Renal cortical epithelial cell (primary cell): ENCODE data around the gene HTT. TPM values are rescaled to one million over a fixed set of nuclear protein-coding genes. Genes with fewer than 3 reads are reported as not detected.

Experiments used
- DNase-seq: peaks from one replicate; pipeline ENCODE4 v3.0.0-alpha.2; 2011; ENCODE audit warnings: low read depth
- total RNA-seq: library from RNA; depleted of rRNA; stranded (reverse); fragments of >200 nt; gene quantifications from 2 replicates; pipeline ENCODE4 v1.2.3, GENCODE V29; 2014

Gene HTT
- total RNA-seq, 1 donor from 2014 or later, result 91.8 TPM

DNA sequence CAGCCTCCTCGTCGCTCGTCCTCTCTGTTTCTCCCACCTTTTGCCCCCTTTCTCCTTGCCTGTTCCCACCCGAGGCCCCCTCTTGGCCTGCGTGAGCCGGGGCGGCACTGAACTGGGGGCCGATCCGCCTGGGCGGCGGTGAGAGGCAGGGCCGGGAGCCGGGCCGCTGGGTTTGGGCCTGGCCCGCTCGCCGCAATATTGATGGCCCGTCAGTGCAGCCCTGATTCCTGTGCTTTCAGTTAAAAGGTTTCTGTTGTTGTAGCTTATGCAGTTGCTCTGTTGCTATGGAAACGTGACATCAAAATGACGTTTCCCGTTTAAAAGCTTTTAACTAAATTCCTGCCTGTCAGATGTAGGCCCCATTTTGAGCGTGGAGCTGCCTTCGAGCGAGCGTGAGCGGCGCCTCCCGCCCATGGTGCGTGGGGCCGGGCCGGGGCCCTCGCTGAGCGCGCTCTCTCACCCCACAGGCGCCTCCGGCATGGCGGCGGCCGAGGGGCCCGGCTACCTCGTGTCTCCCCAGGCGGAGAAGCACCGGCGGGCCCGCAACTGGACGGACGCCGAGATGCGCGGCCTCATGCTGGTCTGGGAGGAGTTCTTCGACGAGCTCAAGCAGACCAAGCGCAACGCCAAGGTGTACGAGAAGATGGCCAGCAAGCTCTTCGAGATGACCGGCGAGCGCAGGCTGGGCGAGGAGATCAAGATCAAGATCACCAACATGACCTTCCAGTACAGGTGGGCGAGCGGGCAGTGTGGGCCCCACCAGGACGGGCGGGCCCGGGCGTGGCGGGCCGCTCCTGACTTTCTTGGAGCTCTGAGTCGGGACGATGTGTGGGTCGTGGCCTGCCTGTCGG lies 174.6 kb downstream of the HTT start, which contains the start of gene MSANTD1:
Gene MSANTD1, plus strand, starts transcription at position 349 of the 851 bp plus-strand sequence. Its CDS starts 64 bp downstream, at position 413.
- DNase-seq, result peak; percentile 13

DNA sequence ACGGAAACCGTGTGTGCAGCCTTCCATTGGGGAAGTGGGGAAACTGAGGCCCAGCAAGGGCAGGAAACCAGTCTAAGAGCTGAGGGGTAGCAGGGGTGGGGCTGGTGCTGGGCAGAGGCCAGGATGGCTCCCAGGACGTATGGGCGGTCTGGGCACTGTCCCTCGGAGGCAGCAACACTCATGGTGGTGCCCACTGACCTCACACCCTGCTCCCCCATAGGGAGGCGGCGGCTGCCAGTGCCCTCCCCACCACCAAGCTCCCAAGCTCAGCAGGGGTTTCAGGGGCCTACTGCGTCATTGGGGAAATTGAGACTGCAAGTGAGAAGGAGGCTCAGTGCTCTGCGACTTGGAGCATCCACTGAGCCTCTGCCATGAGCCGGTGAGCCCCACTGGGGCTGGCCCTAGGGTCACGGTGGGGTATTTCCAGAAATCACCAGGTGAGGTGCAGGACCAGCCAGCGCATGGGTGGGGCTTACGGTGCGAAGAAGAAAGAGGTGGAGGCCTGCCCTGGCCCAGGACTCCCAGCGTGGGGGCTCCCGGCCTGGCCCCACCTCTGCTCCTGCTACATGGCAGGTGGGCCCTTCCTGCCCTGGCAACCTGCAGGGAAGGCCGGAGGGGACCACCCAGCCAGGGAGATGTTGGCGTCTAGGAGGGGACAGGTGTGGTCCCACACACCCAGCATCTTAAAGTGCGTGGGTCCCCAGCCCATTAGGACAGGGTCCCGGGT lies 175.4 kb downstream of the HTT start:
- no peak for DNase-seq

DNA sequence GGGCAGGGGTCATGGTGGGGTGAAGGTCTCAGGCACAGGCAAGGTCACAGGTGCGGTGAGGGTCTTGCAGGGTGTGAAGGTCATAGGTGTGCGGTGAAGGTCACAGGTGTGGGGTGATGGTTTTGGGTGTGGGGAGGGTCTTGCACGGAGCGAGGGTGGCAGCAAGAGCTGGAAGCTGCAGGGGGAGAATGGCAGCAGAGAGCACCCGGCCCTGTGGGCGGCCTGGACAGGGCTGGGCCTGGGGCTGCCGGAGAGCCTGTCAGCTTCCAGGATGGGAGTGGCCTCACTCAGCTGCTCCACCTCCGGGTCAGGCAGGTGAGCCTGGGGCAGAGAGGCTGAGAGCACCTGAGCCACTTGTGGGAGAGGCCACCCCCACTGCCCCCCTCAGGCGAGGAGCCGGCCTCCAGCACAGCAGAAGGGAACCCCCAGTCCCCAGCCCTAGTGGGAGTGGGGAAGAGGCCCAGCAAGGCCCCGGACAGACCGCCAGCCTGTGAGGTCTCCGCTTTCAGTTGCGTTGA lies 176.0 kb downstream of the HTT start:
- no peak for DNase-seq

DNA sequence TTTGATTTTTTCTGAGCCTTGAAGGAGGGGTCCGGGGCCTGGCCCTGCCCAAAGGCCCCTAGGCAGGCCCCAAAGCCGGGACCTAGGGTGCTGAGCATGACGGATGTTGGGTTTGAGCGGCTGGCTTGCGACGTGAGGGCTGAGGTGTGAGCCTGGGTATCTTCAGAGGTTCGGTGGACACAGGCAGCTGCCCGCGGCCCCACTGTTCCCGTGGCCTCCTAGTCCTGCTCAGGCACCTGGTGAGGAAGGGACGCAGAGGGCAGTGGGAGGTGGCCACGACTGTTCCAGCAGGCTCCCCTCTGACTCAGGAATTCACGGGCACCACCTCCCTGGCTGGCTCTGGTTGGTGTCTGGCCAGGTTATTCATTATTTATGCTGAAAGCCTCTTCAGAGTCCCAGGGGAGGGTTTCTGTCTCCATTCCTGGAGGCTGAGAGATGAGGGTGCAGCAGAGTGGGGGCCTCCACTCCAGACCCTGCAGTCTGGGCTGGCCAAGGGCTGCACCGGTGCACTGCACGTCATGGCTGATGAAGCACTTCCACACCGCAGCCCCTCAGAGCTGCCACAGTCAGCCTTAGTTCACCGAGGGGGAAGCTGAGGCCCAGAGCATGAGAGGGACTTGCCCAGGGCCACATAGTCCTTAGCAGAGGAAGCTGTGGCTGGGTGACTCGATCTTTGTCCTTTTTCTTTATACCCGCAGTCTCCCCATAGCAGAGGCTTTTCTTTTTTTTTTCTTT lies 176.6 kb downstream of the HTT start:
- peak; percentile 56 for DNase-seq

DNA sequence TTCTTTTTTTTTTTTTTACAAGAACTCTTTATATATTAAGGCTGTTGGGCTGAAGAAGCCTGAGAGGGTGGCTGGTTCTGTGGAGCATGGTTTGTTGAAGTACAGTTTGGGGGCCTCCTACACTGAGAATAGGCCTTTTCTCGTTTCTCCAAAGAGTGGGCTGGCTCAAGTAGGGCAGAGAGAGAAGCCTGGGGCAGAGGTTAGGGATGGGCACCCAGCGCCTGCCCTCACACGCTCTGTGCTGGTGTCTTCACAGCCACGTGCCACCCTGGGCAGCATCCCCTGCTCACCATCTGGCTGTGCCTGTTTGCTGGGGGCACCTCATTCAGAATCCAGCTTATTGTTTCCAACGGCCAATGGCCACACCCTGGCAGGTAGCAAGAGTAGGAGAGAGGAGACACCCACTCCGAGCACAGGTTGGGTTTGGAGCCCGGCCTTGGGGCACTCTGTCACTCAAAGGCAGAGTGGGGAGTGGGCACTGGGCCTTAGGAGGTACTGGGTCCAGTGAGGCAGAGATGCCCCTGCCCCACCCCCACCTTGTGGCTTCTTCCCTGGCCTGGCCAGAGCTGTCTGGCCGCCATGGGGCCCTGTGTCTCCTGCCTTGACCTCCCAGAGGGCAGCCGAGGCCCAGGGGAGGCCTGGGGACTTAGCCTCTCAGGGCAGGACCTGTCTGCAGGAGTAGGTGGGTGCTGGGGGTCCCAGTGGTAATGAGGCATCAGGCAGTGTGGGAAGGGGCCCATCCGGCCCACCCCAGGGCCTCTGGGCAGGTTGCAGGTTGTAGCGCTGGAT lies 177.4 kb downstream of the HTT start:
- no peak for DNase-seq

DNA sequence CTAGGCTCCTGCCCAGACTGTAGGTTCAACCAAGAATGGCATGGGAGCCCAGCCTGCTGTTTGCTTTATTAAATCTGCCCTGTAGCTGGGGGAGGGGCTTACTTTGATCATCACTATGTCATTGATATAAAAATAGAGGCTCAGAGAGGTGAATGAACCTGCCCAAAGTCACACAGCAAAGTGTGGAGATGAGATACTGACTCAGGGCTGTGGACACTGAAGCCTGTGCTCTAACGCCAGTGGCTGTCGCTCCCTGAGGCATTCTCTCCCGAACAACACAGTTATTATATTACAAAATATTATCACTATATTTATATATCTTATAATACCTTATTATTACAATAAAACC lies 178.0 kb downstream of the HTT start:
- no peak for DNase-seq

DNA sequence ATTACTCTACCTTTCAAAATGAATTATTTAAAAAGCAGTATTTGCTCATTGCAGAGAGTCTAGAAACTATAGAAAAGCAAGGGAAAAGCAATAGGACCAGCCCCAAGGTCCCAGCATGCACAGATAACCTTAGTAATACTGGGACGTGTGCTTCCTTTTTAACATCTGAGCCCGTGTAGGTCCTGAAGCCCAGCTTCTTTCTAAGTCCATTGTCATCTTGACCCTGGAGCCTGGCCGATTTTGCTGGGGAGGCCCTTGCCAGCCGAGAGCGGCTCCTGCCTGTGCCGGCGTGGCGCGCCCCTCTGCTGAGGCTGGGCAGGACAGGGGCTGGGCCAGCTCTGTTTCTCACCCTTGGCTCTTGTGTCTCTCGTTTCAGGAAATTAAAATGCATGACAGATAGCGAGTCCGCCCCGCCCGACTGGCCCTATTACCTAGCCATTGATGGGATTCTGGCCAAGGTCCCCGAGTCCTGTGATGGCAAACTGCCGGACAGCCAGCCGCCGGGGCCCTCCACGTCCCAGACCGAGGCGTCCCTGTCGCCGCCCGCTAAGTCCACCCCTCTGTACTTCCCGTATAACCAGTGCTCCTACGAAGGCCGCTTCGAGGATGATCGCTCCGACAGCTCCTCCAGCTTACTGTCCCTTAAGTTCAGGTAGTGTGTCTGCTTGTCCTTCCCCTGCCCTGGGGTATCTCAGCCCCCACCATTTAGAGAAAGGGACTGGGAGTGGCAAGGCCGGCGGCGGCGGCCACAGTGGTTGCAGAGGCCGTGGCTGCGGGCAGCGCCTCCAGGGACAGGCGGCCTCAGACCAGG lies 178.6 kb downstream of the HTT start:
- DNase-seq, result no peak

DNA sequence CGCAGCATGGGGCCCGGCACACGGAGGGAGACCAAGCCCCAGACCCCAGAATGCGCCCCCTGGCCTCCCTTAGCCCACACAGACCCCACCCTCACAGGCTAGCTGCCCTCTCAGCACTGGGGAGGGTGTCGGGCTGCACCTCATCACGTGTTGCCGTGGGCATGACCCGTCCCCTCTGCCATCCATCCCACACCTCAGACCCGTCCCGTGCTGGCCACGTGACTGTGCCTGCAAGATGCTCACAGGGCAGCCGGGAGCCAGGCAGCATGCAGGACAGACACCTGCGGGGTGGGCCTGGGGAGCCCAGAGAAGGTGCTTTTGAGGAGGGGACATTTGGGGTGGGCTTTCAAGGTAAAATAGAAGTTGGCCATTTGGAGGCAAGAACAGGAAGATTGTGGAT lies 179.3 kb downstream of the HTT start:
- no peak for DNase-seq

DNA sequence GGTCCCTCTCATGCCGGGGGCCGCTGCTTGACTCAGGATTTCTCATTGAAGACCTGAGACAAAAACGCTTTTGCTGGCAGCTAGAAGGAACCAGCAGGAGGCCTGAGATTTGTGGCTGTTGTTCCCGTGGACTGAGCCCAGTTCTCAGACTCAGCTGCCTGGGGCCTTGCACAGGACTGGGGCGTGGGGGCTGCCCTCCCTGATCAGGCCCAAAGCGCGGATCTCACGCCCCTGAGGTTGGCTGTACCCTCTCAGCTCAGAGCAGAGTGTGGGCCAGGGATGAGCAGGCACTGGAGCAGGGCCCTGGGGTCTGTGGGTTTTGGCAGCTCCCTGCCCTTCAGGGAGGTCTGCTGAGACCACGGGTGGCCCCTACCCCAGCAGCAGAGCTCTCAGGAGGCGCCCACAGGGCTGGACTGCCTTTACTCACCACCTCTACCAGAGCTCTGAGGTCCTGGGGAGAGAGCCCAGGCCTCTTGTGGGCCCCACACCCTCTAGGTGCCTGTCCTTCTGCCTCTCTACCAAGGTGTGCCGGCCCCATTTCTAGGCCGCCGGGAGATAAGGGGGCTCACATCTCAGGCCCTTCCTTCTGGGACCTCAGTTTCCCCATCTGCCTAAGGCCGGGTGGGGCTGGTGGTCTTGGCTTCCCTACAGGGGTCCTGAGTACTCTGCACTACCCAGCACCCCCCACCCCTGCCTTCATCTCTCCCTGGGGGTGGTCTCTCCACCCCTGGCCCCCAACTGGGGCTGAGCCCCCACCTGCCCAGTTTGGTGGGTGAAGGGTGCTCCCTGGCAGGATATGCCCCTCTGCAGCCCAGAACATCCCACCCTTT lies 180.0 kb downstream of the HTT start:
- DNase-seq, result no peak

DNA sequence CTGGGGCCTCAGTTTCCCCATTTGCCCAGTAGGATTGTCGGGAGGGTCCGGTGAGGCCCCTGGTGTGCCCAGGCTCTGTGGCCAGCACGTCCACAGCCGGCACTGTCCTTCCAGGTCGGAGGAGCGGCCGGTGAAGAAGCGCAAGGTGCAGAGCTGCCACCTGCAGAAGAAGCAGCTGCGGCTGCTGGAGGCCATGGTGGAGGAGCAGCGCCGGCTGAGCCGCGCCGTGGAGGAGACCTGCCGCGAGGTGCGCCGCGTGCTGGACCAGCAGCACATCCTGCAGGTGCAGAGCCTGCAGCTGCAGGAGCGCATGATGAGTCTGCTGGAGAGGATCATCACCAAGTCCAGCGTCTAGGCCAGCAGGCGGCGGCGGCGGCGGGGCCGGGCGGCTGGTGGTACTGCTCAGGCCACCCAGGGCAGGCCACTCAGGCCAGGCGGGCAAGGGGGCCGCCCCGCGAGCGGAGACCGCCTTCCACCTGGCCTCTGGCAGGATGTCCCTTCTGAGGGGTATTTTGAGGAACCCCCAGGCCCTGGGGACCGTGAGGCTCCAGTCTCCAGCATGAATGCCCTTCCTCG lies 181.2 kb downstream of the HTT start:
- DNase-seq, result no peak

DNA sequence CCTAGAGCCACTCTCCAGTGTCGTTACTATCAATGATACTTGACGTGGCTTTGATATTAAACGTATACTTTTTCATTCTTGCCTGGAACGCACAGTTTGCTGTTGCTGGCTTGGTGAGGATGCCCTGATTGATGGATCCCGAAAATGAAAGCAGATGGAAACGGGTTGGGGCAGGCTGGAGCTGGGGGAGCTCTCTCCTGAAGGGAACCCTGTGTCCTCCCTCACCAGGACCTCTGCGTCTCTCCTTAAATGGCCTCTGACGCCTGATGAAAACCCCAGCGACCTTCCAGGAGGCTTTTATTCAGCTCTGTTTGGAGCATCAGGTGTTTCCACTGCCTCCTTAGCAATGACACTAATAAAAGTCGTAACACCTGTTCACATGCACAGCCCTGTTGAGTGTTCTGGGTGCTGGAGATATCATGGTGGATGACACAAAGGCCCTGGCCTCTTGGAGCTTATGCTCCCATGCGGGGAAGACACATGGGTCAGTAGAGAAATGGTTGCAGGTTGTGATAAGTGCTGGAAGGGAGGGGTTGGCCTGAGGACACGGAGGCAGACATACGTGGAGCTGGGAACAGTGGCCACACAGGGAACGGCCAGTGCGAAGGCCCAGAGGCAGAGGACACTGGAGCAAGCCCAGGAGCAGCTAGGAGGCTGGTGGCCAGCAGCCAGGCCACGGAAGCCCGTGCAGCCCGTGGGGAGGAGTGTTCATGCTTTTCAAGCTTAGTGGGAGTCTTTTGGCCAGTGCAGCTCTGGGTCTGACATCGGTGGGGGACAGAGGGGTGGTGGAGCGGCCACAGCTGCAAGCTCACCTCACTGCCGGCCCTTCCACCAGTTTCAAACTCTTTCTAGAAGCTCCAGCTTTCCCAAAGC lies 182.0 kb downstream of the HTT start:
- DNase-seq, result no peak

DNA sequence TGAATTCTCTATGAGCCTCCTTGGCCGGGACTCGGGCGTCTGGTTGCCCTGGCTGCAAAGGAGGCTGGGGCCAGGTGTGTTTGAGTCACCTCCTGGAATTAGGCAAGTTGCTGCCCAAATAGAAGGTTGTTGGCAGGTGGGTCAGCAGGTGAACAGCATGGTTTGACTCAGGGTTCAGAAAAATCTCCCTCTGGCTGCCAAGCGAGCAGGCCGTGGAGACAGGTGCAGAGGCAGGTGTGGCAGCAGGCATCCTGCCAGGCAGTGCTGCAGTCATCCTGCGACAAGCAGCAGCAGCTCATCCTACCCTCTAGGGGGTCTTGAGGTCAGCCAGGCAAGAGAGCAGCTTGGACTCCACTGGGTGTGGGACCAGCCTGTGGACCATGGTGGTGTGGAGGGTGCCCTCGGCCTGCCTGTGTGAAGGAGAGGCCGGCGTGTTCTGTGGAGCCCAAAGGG lies 182.6 kb downstream of the HTT start:
- no peak for DNase-seq

DNA sequence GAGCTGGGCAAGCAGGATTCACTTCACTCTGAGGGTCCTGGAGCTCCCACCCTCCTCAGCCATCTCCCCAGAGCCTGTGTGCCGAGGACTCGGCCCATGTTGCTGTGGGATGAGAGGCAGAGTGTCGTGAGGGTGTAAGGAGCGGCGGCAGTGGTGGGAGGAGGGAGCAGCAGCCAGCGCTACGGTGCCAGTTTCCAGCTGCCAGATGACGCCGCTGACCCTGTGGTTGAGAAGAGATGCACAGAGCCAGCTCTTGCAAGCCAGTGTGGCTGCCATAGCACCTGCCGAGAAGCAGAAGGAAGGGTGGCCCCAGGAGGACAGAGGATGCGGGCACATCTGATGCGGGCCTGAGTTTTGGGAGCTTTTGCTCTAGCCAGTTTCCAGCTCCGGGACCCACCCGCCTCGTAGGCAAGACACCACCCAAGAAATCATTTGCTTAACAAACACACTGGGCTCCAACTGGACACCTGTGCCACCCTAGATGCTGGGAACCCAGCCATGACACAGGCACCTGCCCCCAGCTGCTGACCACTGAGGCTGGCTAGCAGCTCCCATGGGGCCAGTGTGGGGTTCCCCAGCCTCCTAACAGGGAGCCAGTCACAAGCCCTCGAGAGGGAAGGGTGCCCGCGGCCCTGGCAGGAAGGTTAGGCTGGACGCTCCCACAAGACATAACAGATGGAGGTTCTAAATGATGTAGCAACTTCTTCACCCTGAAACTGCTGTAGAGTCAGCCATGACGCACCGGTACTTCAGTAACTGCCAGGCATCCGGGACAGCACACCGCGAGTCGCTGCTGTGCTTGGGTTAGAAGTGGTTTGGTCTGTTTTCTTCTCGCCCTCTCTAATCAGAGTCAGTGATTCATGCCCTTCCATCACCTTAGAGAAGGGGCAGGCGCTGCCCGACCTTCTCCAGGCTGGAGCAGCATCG lies 183.3 kb downstream of the HTT start:
- peak; percentile 9 for DNase-seq

DNA sequence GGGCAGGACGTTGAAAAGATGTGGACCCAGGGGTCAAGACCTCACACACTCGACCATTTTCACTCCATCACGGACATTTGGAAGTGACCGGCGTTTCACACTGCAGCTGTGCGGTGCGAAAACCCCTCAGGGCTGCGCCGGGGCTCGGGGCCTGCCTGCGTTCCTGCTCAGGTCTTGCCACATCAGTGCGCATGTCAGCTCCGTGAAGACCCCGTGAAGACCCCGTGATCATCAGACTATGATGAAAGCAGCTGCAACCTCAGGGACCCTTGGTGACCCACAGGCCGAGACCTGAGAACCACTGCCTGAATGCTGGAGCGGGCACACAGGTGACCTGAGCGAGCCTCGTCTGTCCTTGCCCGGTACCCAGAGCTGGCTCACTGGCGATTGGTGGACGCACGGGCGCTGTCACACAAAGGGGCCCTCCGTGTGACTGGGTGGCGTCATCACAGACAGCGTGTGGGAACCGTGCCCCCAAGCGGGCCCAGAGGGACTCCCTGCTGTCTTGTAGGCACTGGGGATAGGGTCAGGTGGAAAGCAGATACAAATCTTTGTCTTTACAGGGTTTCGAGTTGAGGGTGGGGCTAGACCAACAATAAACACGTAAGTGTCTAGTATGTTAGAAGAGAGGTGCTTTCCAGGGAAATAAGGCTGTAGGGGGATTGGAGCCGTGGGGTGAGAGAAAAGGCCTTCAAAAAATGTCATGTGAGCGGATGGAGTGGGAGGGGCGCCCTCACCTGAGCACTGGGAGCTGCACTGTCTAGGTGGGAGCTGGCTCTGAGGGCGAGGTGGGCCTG lies 187.1 kb downstream of the HTT start:
- DNase-seq, result no peak

DNA sequence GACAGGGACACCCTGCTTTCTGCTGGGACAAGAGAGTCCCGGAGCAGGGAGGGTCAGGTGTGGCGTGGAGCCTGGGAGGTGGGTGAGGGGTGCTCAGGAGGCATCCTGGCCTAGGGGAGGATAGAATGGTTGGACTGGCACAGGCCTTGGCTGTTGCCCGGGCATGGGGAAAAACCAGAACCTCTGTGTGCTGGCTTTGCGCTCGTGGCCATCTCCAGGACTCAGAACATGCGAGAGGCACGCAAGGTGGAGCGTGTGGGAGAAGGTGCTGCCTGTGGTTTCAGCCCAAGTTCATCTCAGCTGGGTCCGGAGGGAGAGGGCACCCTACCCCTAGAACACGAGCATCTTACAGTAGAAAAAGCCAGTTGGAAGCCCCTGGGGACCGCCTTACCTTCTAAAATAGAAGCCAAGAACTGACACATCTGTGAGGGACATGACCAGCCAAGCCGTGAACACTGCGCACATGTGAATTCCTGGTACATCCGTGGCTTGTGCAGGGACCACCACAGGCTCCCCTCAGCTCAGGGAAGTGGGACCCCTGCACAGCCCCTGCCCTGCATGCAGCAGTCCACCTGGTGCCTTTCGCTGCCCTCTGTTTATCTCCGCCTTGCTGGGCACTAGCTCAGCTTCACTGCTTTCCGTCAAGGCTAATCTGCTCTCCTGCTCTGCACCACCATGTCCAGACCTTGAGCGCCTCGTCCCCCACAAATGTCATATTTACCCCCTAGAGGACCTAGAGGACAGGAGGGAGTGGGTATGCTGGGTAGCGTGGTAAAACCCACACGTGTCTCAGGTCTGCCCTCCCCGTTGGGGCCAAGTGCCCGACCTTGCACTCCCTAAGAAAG lies 187.9 kb downstream of the HTT start:
- no peak for DNase-seq
